ENCODE measurements around the gene MS4A4E. TPM values are rescaled to one million over a fixed set of nuclear protein-coding genes. Genes with fewer than 3 reads are reported as not detected.
"Not testable (repeated sequence)": the region's sequence is repeated elsewhere in the genome, so short reads cannot be mapped to it uniquely, and the experiment has no call there.

Gene MS4A4E
- total and polyA plus RNA-seq, 2 experiments from 2014 or later = not detected

DNA sequence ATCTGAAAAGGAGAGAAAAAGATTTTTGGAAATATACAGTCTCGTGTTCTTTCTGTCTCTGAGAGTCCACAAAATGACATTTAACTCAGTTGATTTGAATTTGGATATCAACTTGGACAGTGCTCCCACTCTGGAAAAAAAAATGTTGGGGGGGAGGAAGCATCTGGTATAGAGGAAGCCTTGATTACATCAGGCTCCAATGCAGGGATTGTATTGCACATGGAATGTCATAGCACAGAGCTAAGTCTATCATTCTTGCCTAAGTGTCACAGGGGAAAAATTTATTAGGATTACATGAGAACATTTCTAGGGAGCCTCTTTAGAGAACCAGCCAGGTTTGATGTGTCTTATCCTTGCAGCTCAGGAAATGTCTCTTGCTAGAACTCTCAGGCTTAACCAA lies 83.1 kb downstream of the MS4A4E start:
- Histone ChIP-seq H3K4me1 (ENCODE audit: low read depth) (no peaks in the 10 kb centered on the region), H3K27me3 (no peaks in the 10 kb centered on the region), H3K27ac (no peak overlapping the region), H3K36me3 (no peaks in the 10 kb centered on the region), H3K4me3 (no peak overlapping the region), H3K9me3 (ENCODE audit: low read depth) (no peaks in the 10 kb centered on the region)
- DNase-seq (ENCODE audit: low read depth in 1 of 2, low spot score in 1 of 2) = no peak
- TF ChIP-seq, protein P1, sequence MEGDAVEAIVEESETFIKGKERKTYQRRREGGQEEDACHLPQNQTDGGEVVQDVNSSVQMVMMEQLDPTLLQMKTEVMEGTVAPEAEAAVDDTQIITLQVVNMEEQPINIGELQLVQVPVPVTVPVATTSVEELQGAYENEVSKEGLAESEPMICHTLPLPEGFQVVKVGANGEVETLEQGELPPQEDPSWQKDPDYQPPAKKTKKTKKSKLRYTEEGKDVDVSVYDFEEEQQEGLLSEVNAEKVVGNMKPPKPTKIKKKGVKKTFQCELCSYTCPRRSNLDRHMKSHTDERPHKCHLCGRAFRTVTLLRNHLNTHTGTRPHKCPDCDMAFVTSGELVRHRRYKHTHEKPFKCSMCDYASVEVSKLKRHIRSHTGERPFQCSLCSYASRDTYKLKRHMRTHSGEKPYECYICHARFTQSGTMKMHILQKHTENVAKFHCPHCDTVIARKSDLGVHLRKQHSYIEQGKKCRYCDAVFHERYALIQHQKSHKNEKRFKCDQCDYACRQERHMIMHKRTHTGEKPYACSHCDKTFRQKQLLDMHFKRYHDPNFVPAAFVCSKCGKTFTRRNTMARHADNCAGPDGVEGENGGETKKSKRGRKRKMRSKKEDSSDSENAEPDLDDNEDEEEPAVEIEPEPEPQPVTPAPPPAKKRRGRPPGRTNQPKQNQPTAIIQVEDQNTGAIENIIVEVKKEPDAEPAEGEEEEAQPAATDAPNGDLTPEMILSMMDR (IDR thresholded peaks at IDR 0.05; ENCODE audit: low read depth, low read length) = no peak

DNA sequence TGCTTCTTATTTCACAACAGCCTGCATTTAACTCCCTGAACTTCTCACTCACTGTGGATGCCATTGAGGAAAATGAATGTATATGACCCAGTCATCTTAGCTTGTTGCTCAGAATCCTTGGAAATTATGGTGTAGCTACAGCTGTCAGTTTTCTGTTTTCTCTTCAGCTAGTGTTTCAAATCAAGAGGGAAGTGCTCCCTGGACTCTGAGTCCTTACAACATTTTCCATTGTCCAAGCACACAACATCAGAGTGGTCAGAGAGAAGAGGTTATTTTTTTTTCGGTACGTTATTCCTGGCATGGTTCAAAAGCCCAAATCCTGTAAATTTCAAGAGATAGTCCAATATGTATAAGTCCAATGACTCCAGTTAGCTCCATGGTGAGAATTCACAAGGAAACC lies 83.7 kb downstream of the MS4A4E start:
- no peak overlapping the region for H3K4me3 ChIP-seq
- no peaks in the 10 kb centered on the region for H3K36me3 ChIP-seq
- H3K4me1 ChIP-seq (ENCODE audit: low read depth) = no peaks in the 10 kb centered on the region
- no peaks in the 10 kb centered on the region for H3K9me3 ChIP-seq (ENCODE audit: low read depth)
- no peak overlapping the region for H3K27ac ChIP-seq
- DNase-seq (ENCODE audit: low read depth in 1 of 2, low spot score in 1 of 2) = no peak
- TF ChIP-seq, protein P1 (IDR thresholded peaks at IDR 0.05; ENCODE audit: low read depth, low read length) = no peak
- no peaks in the 10 kb centered on the region for H3K27me3 ChIP-seq

DNA sequence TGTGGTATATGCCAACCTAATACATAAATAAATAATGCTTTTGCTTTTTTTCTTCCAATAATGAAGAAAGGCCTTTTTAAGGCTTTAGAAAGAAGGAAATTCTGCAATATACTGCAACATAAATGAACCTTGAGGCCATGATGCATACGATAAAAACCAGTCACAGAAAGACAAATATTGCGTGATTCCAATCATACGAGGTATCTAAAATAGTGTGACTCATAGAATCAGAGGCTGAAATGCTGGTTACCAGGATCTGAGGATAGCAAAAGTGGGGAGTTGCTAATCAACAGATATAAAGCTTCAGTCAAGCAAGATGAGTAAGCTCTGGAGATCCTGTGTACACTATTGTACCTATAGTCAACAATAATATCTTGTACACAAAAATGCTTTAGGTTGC lies 84.3 kb downstream of the MS4A4E start:
- no peak overlapping the region for H3K4me3 ChIP-seq
- H3K27me3 ChIP-seq = no peaks in the 10 kb centered on the region
- no peak overlapping the region for H3K27ac ChIP-seq
- DNase-seq (ENCODE audit: low read depth in 1 of 2, low spot score in 1 of 2) = no peak
- H3K9me3 ChIP-seq (ENCODE audit: low read depth) = no peaks in the 10 kb centered on the region
- no peaks in the 10 kb centered on the region for H3K36me3 ChIP-seq
- H3K4me1 ChIP-seq (ENCODE audit: low read depth) = no peaks in the 10 kb centered on the region
- TF ChIP-seq, protein P1 (IDR thresholded peaks at IDR 0.05; ENCODE audit: low read depth, low read length) = no peak

DNA sequence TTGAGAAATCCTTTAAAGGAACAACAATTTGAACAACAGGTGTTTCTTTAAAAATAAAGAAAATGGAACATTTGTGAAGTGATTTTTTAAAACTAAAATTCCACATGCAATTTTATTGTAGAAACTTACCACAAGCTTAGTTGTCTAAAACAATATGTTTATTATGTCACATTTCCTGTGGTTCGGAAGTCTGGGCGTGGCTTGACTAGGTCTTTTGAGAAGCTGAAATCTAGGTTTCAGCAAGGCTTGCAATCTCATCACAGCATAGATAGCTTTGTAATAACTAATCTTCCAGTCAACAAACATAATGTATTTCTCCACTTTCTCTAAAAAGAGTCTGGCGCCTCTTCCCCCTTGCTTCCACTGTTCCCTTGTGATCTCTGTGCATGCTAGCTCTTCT lies 87.0 kb downstream of the MS4A4E start:
- TF ChIP-seq, protein P1 (IDR thresholded peaks at IDR 0.05; ENCODE audit: low read depth, low read length) = no peak
- no peaks in the 10 kb centered on the region for H3K27me3 ChIP-seq
- H3K4me3 ChIP-seq = no peak overlapping the region
- no peaks in the 10 kb centered on the region for H3K36me3 ChIP-seq
- no peaks in the 10 kb centered on the region for H3K9me3 ChIP-seq (ENCODE audit: low read depth)
- no peak for DNase-seq (ENCODE audit: low read depth in 1 of 2, low spot score in 1 of 2)
- no peak overlapping the region for H3K27ac ChIP-seq
- H3K4me1 ChIP-seq (ENCODE audit: low read depth) = no peaks in the 10 kb centered on the region

DNA sequence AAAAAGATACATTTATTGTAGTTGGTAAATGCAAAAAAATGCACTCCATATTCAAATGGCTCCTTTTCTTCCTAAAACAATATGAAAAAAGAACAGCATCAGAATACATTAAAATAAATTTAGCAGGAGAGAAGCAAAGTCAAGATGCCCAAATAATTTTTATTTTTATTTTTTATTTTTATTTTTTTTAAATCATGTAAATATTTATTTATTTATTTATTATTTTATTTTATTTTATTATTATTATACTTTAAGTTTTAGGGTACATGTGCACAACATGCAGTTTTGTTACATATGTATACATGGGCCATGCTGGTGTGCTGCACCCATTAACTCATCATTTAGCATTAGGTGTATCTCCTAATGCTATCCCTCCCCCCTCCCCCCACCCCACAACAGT lies 90.2 kb downstream of the MS4A4E start:
- DNase-seq (ENCODE audit: low read depth in 1 of 2, low spot score in 1 of 2); H3K4me1 ChIP-seq (ENCODE audit: low read depth); H3K36me3 ChIP-seq; H3K9me3 ChIP-seq (ENCODE audit: low read depth); H3K4me3 ChIP-seq; H3K27me3 ChIP-seq; H3K27ac ChIP-seq: not testable (repeated sequence)

DNA sequence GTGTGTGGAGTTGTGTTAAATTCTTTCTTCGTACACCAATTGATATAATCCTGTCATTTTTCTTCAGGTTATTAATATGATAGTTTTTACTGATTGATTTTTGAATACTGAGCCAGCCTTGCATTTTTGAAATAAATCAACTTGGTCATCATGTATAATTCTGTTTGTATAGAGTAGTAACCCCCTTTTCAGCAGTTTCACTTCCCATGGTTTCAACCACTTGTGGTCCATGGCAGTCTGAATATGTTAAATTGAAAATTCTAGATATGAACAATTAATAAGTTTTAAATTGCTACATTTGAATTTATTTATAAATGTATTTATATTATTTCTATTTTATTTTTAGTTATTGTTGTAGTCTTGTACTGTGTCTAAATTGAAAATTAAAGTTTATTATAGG lies 92.7 kb downstream of the MS4A4E start:
- no peaks in the 10 kb centered on the region for H3K4me1 ChIP-seq (ENCODE audit: low read depth)
- no peaks in the 10 kb centered on the region for H3K27me3 ChIP-seq
- no peak for DNase-seq (ENCODE audit: low read depth in 1 of 2, low spot score in 1 of 2)
- H3K27ac ChIP-seq = no peak overlapping the region
- TF ChIP-seq, protein P1 (IDR thresholded peaks at IDR 0.05; ENCODE audit: low read depth, low read length) = no peak
- no peaks in the 10 kb centered on the region for H3K36me3 ChIP-seq
- H3K4me3 ChIP-seq = no peak overlapping the region
- H3K9me3 ChIP-seq (ENCODE audit: low read depth) = no peaks in the 10 kb centered on the region

Other genes starting within 250 kb of the MS4A4E start
- not detected in 2 replicates for gene OOSP4B, start 226.0 kb downstream of the MS4A4E start, total RNA-seq
- gene OOSP4B, start 226.0 kb downstream of the MS4A4E start, polyA plus RNA-seq = not detected in 2 replicates
- not detected in 2 replicates for gene OOSP2, start 202.7 kb downstream of the MS4A4E start, total RNA-seq
- not detected in 2 replicates for gene OOSP2, start 202.7 kb downstream of the MS4A4E start, polyA plus RNA-seq
- gene MS4A3, start 186.5 kb downstream of the MS4A4E start, total RNA-seq = not detected in 2 replicates
- not detected in 2 replicates for gene MS4A3, start 186.5 kb downstream of the MS4A4E start, polyA plus RNA-seq
- not detected in 2 replicates for gene MS4A2, start 154.5 kb downstream of the MS4A4E start, total RNA-seq
- gene MS4A2, start 154.5 kb downstream of the MS4A4E start, polyA plus RNA-seq = not detected in 2 replicates
- gene MS4A6A, start 60.1 kb downstream of the MS4A4E start, total RNA-seq = 0.83 TPM in 1 of 2 replicates, not detected in the other
- not detected in 2 replicates for gene MS4A6A, start 60.1 kb downstream of the MS4A4E start, polyA plus RNA-seq
- gene MS4A4A, start 37.5 kb upstream of the MS4A4E start, total RNA-seq = not detected in 2 replicates
- gene MS4A4A, start 37.5 kb upstream of the MS4A4E start, polyA plus RNA-seq = not detected in 2 replicates
- not detected in 2 replicates for gene MS4A6E, start 84.1 kb upstream of the MS4A4E start, total RNA-seq
- gene MS4A6E, start 84.1 kb upstream of the MS4A4E start, polyA plus RNA-seq = not detected in 2 replicates
- gene MS4A7, start 135.4 kb upstream of the MS4A4E start, total RNA-seq = not detected in 2 replicates
- gene MS4A7, start 135.4 kb upstream of the MS4A4E start, polyA plus RNA-seq = not detected in 2 replicates
- gene MS4A14, start 153.3 kb upstream of the MS4A4E start, total RNA-seq = not detected in 2 replicates
- gene MS4A14, start 153.3 kb upstream of the MS4A4E start, polyA plus RNA-seq = not detected in 2 replicates
- gene MS4A5, start 186.4 kb upstream of the MS4A4E start, total RNA-seq = not detected in 2 replicates
- not detected in 2 replicates for gene MS4A5, start 186.4 kb upstream of the MS4A4E start, polyA plus RNA-seq
- not detected in 2 replicates for gene MS4A1, start 212.7 kb upstream of the MS4A4E start, total RNA-seq
- 0.27 TPM in 1 of 2 replicates, not detected in the other for gene MS4A1, start 212.7 kb upstream of the MS4A4E start, polyA plus RNA-seq
- gene MS4A12, start 249.6 kb upstream of the MS4A4E start, total RNA-seq = not detected in 2 replicates
- gene MS4A12, start 249.6 kb upstream of the MS4A4E start, polyA plus RNA-seq = not detected in 2 replicates